ENCODE data around the gene SLC45A1. TPM values are rescaled to one million over a fixed set of nuclear protein-coding genes. Genes with fewer than 3 reads are reported as not detected.

SLC45A1 gene
- total RNA-seq, 4 donors from 2014 or later = 5.8 to 9.8 (median 6.7) TPM

GRCh38 chr1:8311068-8311718 lies 6.7 kb upstream of the SLC45A1 start:
- WGBS, 2 donors (ENCODE audit: low coverage in 1 of 2) = 83 to 100% methylated on average over 1 of the region's 1 CpG
- Histone ChIP-seq H3K4me3 (no peak overlapping the region), H3K4me1 (peaks cover 0 to 39% (median 8%) of the 10 kb centered on the region in 3 donors), H3K9me3 (peaks cover 0 to 5% (median 0%) of the 10 kb centered on the region in 3 donors), H3K36me3 (no peaks in the 10 kb centered on the region), H3K27ac (peak overlapping the region in 2 of 4 donors; percentile 38 to 61), H3K27me3 (no peaks in the 10 kb centered on the region)
- ATAC-seq = no peak
- no peak for TF ChIP-seq POLR2A (IDR thresholded peaks at IDR 0.05)
- no peak for TF ChIP-seq CTCF (IDR thresholded peaks at IDR 0.05)
- TF ChIP-seq EP300 (IDR thresholded peaks at IDR 0.05) = no peak
- TF ChIP-seq POLR2AphosphoS5 (IDR thresholded peaks at IDR 0.05) = no peak

- no peaks in the 10 kb centered on the region for H3K36me3 ChIP-seq
- peaks cover 0 to 45% (median 10%) of the 10 kb centered on the region in 3 donors for H3K4me1 ChIP-seq
- TF ChIP-seq EP300 (IDR thresholded peaks at IDR 0.05) (no peak), POLR2AphosphoS5 (IDR thresholded peaks at IDR 0.05) (peak; percentile 47)
- no peaks in the 10 kb centered on the region for H3K27me3 ChIP-seq
- ATAC-seq = no peak
- WGBS, 2 donors (ENCODE audit: low coverage in 1 of 2) = 71 to 85% methylated on average over 5 to 12 of the region's 17 CpGs
- peak overlapping the region in 3 of 4 donors; percentile 8 to 61 (median 38) for H3K27ac ChIP-seq
- peaks cover 0 to 5% (median 0%) of the 10 kb centered on the region in 3 donors for H3K9me3 ChIP-seq
- no peak overlapping the region for H3K4me3 ChIP-seq
Observed at GRCh38 chr1:8312235-8313218, 5.4 kb upstream of the SLC45A1 start.

GRCh38 chr1:8313231-8313630 lies 4.7 kb upstream of the SLC45A1 start:
- no peak for ATAC-seq
- 64 to 81% methylated on average over 3 of the region's 6 CpGs for WGBS, 2 donors (ENCODE audit: low coverage in 1 of 2)

GRCh38 chr1:8314346-8315280 lies 3.3 kb upstream of the SLC45A1 start:
- Histone ChIP-seq H3K9me3 (peaks cover 0 to 5% (median 0%) of the 10 kb centered on the region in 3 donors), H3K27ac (peak overlapping the region in 1 of 4 donors; percentile 54), H3K4me3 (no peak overlapping the region), H3K36me3 (no peaks in the 10 kb centered on the region), H3K4me1 (peaks cover 0 to 63% (median 21%) of the 10 kb centered on the region in 3 donors), H3K27me3 (no peaks in the 10 kb centered on the region)
- ATAC-seq = peak; percentile 75
- 0 to 48% methylated on average over 4 to 10 of the region's 21 CpGs for WGBS, 2 donors (ENCODE audit: low coverage in 1 of 2)
- TF ChIP-seq POLR2AphosphoS5 (IDR thresholded peaks at IDR 0.05) (peak; percentile 31), CTCF (IDR thresholded peaks at IDR 0.05) (peak in 3 of 4 experiments; percentile 94 to 97 (median 96)), EP300 (IDR thresholded peaks at IDR 0.05) (no peak), POLR2A (IDR thresholded peaks at IDR 0.05) (no peak)

More at GRCh38 chr1:8313231-8313630, 4.7 kb upstream of the SLC45A1 start:
- no peaks in the 10 kb centered on the region for H3K36me3 ChIP-seq
- no peaks in the 10 kb centered on the region for H3K27me3 ChIP-seq
- H3K9me3 ChIP-seq = peaks cover 0 to 5% (median 0%) of the 10 kb centered on the region in 3 donors
- no peak for TF ChIP-seq POLR2A (IDR thresholded peaks at IDR 0.05)
- no peak for TF ChIP-seq EP300 (IDR thresholded peaks at IDR 0.05)
- TF ChIP-seq POLR2AphosphoS5 (IDR thresholded peaks at IDR 0.05) = no peak
- no peak for TF ChIP-seq CTCF (IDR thresholded peaks at IDR 0.05)
- H3K4me3 ChIP-seq = no peak overlapping the region
- peaks cover 0 to 51% (median 12%) of the 10 kb centered on the region in 3 donors for H3K4me1 ChIP-seq
- peak overlapping the region in 1 of 4 donors; percentile 54 for H3K27ac ChIP-seq

All from gastroesophageal sphincter (tissue), 4 donors.